Kidney tubule cell (primary cell): Measurements from ENCODE around the gene MAST4.

Experiments used
- DNase-seq: peaks from one replicate; pipeline ENCODE4 v3.0.0-alpha.2; 2018; ENCODE audit warnings: low spot score

MAST4 gene

DNA sequence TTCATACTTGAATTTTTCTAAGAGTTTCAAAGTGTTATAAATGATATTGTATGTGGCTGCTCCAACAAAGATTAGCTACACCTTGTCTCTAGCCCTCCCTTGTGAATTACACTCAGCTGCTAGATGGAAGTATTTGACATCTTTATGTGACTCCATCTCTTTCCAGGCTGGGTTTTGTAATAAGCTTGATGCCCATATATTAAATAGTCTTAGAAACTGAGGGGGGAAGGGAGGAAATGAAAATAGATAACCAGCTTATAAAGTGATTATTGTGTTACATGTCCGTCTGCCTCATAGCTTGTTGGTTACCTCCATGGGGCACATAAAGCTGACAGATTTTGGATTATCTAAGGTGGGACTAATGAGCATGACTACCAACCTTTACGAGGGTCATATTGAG, 537.0 kb downstream of the MAST4 start:
- no peak for DNase-seq

DNA sequence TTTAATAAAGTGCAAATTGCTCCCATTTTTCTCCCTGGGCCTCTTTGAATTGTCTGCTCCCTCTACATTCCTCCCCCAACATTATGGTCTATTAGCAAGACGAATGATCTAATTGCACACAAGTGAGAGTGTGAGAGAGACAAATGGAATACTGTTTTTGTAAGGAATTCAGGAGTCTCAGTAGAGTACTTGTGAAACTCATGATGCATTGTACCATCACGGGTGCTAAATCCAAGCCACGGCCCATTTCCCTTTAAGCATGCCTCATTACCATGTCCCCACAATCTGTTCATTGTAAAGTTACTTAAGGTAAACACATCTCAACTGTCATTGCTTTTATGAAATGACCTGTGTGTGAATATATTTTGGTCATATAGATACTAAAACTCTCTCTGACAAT, 537.6 kb downstream of the MAST4 start:
- no peak for DNase-seq

DNA sequence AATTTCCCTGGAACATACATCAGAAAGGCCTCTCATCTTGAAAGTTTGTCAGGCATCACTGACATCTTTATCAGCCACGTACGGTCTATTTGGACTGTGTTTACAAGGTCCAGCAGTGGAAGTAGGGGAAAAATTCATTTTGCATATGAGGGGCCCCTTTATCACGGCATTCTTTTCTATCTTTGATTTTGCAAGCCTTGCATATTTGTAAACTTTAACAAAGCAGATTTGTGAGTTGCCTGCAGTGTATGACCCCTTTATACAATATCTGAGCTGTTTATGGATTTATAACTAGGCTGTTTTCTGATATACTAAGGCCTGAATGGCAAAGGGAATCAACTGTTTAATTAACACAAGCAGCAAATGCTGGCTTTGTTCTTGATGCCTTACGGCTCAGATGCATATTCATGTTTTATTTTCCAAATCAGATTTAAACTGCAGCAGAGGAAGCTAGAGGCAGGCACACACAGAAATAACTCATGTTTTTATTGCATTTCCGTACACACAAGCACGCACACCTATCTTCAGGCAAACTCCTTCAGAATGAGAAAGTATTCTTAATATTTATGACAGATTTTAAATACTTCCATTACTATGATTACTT, 539.3 kb downstream of the MAST4 start:
- no peak for DNase-seq

DNA sequence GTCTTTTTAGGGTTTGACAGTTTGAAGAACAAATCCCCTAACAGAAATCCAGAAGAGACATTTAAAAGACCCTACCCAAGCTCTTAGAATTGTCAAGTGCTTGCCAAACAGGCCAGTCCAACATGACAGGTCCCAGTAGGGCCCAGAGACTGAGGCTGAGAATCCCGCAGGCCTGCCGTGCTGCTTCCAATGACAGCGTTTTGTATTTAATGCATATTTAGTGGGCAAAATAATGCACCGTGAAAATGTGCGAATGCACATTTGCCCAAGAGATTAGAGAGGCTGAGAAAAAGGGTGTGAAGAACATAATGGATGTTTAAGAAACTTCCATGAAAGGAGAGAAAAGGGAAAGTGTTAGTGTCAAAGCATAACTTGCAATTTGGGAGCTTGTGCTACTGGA, 542.8 kb downstream of the MAST4 start:
- no peak for DNase-seq

DNA sequence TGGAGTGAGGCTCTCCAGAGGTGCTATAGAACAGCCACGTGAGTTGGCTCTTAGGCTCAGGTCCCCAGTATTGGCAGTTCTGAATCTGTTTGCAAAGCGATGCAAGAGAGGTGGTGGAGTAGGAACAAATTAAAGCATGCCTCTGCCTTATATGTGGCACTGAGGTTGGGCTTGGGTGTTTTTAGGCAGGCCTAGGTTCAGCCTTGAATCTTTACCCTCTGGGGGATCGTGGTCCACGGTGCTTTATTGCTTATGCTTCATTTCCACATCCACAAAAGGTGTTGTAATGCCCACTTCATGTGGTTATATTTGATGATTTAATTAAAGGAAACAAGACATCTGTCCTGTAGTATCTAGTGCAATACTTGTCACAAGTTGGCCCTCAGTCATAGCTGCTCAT, 544.2 kb downstream of the MAST4 start:
- no peak for DNase-seq

DNA sequence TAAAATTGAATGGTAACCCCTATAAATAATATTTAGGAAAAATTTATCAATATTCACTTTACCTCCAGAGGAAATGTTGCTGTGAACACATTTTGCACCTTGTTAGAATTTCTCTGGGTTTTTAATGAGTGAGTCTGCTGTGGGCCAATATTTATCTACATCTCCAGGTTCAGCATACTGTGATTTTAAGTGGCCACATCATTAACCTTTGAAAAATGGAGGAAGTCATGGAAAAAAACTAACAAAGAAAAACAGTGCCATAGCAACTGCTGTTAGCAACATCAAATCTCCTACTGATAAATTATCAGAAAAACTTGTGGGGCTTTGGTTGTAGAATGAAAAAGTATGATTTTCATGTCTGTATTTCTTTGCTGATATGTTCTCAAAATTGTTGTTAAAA, 545.5 kb downstream of the MAST4 start:
- no peak for DNase-seq

DNA sequence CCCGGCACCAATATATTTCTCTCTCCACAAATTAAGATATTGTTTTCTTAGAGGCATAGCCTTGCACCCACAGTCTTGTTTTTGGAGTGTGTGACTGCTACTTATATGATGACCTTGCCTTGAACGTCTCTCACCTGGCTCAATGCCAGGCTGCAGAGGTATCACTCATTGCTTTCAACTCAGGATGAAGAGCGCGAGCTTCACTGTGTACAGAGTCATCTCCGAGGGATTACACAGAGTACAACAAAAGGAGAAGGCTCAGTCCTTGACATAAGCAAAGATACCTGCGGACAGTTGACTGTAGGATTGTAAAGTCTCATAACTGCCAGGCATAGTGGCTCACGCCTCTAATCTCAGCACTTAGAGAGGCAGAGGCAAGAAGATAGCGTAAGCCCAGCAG, 546.6 kb downstream of the MAST4 start:
- no peak for DNase-seq

DNA sequence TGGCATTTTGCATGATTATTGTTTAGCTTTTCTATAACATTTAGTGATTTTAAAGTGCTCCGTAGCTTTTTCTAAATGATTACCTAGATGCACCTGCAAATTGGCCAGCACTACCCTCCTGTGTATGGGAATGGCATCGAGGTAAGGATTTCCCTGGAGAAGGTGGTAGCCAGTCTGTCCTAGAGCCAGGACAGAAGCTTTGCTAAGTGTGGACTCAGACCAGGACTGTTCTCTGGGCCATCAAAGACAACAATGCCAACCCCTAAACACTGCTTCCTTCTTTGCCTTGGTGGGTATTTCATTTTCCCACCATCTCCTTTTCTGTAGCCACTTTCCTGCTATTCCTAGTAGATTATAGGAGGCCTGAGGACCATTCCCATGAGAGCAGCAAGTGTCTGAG, 547.4 kb downstream of the MAST4 start:
- DNase-seq = no peak

DNA sequence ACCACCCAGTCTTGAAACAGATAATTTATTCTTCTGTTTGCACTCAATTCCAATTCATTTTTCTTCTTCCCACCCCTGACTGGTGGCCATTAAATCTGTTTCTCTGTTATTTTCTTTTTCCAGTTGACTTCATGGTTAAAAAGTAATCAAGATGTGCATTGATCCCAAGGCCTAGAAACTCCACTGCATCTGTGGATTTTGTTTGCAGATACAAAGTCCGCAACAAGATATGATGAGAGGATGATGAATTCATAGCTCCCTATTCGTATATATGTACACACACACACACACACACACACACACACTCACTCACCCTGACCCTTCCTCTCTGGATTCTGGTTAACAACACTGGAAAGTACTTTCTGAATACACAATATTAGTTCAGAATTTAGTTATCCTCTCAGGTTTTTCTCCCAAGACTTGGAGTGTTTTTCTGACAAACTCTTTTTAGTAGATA, 548.0 kb downstream of the MAST4 start:
- DNase-seq = no peak

DNA sequence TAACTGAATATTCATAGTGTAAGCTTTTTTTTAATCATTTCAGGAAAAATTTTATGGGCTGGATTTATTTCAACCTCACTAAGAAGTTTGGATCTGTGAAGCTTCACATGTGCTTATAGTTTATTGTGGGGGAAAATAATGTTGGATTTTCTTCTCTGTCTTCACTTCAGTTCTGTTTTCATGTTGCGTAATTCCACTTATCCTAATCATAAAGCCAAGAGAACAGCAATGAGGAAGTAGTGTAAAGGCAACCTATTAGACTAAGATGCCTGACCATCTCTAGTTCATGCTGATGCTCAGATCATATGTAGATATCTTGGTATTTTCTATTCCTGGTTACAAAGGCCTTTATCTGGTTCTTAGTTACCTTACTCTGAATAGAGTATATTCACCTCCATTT, 550.4 kb downstream of the MAST4 start:
- DNase-seq = no peak

DNA sequence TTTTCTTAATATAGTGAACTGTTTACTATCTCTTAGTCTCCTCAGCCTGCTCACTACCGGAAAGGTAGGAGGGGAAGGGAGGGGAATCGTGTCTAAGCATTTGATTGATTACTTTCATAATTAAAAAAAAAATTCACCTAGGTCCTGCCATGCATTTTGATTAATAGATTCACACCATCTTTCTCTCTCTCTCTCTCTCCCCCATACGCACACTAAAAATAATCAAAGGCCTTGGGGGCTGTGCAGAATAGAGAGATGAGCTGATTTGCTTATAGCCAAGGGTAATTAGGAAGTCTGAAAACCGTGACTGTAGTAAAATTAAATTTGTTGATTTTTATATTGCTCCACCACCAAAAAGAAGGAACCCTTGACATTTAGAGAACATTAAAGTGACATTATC, 550.8 kb downstream of the MAST4 start:
- no peak for DNase-seq

DNA sequence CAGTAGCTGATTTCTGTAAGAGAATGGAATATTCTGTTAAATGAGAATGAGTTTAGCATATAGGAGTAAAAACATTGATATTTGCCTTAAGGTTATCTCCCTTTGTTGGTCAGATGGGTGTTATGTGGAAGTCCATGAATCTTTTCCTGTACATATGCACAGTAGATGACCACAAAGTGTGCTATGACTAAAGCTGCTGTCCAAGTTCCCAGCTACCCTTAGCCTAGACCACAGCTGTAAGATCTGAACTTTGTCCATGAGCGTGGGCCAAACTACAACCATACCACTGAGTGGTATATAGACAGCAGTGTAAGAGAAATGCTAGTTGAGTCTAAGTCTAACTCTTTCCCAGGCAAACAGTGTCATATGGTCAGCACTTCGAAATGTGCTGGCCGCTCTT, 551.6 kb downstream of the MAST4 start:
- DNase-seq = peak; percentile 5

DNA sequence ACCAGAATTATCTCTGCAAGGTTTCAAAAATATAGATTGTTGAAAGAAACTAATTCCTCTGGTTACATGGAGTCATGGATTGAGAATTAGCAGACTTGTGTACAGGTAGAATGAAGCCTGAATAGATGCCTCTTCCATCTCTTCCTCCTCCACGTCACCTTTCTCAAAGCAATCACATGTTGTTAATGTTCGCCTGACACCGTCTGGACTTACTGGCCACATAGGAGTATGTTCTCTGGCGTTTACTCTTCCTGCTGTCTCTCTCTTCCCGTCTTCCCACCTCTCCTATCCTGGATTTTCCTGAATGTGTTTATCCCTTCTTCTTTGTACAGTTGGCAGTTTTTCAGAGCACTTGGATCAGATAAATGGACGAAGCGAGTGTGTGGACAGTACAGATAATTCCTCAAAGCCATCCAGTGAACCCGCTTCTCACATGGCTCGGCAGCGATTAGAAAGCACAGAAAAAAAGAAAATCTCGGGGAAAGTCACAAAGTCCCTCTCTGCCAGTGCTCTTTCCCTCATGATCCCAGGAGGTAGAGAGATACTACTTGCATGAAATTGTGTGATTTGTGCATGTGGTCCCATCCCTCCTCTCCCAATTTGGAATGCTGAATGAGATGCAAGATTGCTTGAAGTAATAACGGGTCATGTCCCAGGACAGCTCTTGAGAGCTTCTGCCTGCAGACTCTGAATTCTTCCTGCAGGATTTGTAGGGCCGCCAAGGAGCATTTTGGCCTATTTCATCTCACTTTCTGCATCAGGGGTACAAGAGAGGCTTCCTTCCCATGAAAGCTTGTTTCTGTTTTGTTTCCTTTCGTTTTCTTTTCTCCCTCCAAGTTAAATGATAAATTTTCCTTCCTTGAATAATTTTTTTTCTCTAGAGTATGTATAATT, 553.1 kb downstream of the MAST4 start:
- no peak for DNase-seq

DNA sequence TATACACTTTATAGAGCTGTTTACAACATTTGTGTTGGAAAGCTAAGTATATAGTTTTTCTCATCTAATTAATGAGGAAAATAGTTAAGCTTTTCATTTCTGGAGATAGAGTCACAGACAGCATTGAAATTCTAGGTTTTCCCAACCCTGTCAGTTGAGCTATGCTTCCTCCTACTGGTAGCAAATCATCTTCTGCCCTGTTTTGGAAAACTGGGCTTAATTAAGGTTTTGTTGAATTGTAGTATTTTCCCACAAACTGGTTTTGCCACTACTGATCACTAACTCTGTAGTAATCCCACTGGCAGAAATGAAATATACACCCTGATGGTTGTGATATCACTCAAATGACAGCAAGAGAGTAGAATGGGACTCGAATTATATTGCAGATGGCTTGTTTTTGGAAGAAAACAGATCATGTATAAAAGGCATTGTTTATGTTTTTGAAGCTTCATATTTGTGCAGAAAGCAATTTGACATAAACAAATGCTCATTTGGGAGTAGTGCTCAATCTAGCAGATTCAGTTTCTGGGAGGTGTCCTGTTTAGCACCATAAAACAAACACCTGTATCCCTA, 553.8 kb downstream of the MAST4 start:
- no peak for DNase-seq

DNA sequence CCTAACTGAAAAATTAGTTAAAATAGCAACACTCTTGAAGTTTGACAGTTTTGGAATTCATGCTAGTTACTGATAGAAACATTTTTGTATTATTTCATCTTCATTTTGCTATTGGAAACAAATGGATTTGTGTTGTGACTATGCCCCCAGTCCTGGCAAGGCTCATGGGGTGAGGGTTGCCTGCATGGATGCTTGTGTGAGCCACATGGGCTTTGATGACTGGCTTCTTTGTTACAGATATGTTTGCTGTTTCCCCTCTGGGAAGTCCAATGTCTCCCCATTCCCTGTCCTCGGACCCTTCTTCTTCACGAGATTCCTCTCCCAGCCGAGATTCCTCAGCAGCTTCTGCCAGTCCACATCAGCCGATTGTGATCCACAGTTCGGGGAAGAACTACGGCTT, 556.2 kb downstream of the MAST4 start:
- no peak for DNase-seq

DNA sequence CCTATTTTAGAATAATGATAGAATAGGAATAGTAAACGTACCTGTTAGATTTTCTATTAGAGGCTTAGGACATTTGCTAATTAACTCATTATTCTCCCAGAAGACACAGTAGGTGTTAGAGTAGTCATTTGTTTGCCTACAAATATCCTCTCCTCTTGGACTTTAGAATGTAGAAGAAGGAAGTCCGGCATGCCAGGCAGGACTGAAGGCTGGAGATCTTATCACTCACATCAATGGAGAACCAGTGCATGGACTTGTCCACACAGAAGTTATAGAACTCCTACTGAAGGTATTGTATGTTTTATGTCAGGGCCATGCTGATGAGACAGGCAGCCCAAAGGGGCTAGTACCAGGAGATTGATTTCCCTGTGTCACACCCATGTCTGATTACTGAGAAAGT, 557.1 kb downstream of the MAST4 start:
- DNase-seq = no peak

DNA sequence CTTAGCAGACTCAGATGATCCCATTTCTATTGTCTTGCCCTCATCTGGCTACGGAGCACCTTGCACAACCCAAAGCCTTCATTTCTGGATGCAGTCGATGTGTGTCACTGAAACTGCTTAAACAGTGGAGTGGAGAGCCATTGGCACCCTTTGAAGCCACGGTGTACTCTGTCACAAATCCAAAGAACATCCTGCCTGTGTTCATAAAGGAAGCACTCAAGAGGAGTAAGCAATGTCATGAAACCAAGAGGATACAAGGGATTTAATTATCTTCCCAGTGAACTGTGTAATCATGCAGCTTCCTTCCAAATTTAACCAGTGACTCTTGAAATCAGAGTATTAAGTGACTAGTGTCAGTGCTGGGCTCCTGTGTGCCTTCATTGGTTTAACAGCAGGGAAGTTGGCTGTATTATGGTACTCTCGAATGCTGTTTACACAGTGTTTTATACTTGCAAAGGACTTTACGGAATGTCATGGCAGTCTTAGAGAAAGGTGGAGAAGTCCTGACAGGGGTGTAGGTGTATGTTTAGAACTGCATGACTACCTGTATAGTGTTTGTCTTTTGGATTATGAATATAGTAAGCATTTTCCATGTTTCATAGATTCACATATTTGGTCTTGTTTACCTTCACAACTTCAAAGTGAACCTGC, 558.5 kb downstream of the MAST4 start:
- DNase-seq = no peak

DNA sequence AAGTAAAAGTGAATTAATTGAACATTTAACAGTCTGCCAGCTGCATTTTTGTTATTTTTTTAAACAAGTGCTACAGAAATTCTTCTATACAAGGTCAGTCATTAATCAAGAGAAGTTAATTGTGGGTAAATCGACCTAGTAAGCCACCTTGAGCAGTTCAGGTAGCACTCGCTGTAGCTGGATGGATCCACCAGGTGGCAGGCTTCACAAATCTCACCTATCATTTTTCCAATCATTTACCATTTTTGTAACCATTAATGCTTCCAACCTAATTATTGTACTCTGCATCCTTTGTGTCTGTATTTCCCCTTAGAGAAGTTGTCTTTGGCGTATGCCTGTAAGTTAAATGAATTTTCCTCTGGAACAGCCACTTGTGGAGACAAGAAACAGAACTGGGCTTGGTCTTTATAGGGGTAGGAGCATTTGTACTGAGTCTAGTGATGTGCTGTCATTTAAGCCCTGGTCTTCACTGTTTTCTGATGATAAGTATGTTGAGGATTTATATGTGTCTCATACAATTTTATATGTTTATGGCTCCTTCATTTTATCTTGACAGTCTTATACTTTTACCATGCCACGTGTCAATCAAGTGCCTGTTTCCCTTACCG, 560.9 kb downstream of the MAST4 start:
- peak; percentile 44 for DNase-seq

DNA sequence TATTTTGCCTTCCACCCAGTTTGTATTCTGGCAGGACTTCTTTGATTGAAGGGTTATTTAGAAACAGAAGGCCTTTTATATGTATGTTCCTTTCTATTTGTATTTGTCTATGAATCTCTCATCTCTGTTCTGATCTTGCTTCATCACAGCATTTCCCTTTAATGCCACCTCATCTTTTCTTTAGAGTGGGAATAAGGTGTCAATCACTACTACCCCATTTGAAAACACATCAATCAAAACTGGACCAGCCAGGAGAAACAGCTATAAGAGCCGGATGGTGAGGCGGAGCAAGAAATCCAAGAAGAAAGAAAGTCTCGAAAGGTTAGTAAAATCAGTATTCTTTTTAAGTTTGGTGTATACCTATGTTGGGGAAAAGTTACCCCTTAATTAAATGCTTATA, 564.1 kb downstream of the MAST4 start:
- no peak for DNase-seq

DNA sequence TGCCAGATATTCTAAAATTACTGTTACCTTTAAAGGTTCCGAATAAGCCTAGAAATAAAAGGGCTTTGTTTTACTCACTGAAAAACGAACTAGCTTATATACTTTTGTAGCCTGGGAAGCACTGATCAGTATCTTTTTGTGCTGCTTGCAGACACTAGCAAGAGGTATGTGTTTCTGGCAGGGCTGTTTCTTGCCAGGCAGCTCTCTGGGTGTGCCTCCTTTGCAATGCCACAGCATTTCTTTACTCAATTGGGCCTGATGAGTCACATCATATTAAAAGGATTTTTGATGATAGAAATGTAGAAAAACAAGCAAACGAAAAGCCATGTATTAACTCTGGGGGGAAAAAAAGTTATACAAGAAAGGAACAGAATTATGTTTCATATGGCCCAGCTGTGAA, 564.8 kb downstream of the MAST4 start:
- no peak for DNase-seq

DNA sequence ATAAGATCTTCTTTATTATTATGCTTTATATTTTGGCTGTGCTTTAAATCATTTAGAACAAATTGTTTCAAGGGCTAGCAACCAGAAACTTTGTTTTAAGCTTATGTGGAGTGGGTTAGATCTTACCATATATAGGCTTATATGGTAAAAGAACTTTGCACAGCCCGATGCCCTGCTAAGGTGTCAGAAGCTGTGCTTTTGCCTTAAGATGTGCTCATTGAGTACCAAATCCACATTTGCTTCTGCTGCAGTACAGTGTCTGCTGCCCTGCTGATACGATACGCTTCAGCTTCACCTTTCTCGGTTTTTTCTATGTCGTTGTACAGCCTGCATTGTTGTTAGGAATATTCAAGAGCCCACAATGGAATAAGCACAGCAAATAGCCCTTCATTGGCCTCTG, 565.6 kb downstream of the MAST4 start:
- no peak for DNase-seq

DNA sequence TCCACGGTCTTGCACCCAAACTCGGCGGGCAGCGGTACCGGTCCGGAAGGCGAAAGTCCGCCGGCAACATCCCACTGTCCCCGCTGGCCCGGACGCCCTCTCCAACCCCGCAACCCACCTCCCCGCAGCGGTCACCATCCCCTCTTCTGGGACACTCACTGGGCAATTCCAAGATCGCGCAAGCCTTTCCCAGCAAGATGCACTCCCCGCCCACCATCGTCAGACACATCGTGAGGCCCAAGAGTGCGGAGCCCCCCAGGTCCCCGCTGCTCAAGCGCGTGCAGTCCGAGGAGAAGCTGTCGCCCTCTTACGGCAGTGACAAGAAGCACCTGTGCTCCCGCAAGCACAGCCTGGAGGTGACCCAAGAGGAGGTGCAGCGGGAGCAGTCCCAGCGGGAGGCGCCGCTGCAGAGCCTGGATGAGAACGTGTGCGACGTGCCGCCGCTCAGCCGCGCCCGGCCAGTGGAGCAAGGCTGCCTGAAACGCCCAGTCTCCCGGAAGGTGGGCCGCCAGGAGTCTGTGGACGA, 567.1 kb downstream of the MAST4 start:
- no peak for DNase-seq
